HEK293T (cell line): ENCODE results near the gene ROPN1B.
"Not testable (repeated sequence)": the region's sequence is repeated elsewhere in the genome, so short reads cannot be mapped to it uniquely, and the experiment has no call there.

Experiments used
- CTCF ChIA-PET: fragments of 350-600 bp; formaldehyde crosslinking; extraction: SDS; loops from one replicate; lab custom pipeline; 2021; ENCODE audit warnings: antibody characterized with exemption, inconsistent platforms; lab: Yijun Ruan, JAX
- POLR2A ChIA-PET: fragments of 350-600 bp; formaldehyde crosslinking; extraction: SDS; loops from one replicate; lab custom pipeline; 2020; ENCODE audit warnings: antibody characterized with exemption, inconsistent platforms; lab: Yijun Ruan, JAX
- DNase-seq: peaks from one replicate; pipeline ENCODE4 v3.0.0; 2012; ENCODE audit warnings: mixed read lengths; ENCODE audit errors: extremely low spot score
- ARNT ChIP-seq: fragments of 450-650 bp; IDR thresholded peaks from 2 replicates; pipeline ENCODE4 v1.6.1; 2017; ENCODE audit warnings: mild to moderate bottlenecking
- BHLHE40 ChIP-seq: fragments of 450-650 bp; IDR thresholded peaks from 2 replicates; pipeline ENCODE4 v1.6.1; 2016; ENCODE audit warnings: mild to moderate bottlenecking, moderate library complexity, borderline replicate concordance
- CTBP1 ChIP-seq: fragments of 450-650 bp; IDR thresholded peaks from 2 replicates; pipeline ENCODE4 v1.6.1; 2016; ENCODE audit warnings: borderline replicate concordance
- ELF4 ChIP-seq: fragments of 450-650 bp; IDR thresholded peaks from 2 replicates; pipeline ENCODE4 v1.6.1; 2017; ENCODE audit warnings: antibody characterized with exemption
- FOXA1 ChIP-seq: fragments of 450-650 bp; IDR thresholded peaks from 2 replicates; pipeline ENCODE4 v1.6.1; 2016; ENCODE audit warnings: mild to moderate bottlenecking
- FOXK2 ChIP-seq: fragments of 450-650 bp; IDR thresholded peaks from 2 replicates; pipeline ENCODE4 v1.6.1; 2016; ENCODE audit warnings: mild to moderate bottlenecking
- FOXM1 ChIP-seq: fragments of 450-650 bp; IDR thresholded peaks from 2 replicates; pipeline ENCODE4 v1.6.1; 2017; ENCODE audit warnings: mild to moderate bottlenecking, borderline replicate concordance
- HDGF ChIP-seq: fragments of 450-650 bp; IDR thresholded peaks from 2 replicates; pipeline ENCODE4 v1.6.1; 2017; ENCODE audit warnings: antibody characterized with exemption, borderline replicate concordance
- L3MBTL2 ChIP-seq: fragments of 450-650 bp; conservative IDR thresholded peaks from 2 replicates; pipeline ENCODE4 v1.6.1; 2016; ENCODE audit warnings: mild to moderate bottlenecking
- LEF1 ChIP-seq: fragments of 450-650 bp; IDR thresholded peaks from 2 replicates; pipeline ENCODE4 v1.6.1; 2017; ENCODE audit warnings: mild to moderate bottlenecking, borderline replicate concordance
- NFRKB ChIP-seq: fragments of 450-650 bp; IDR thresholded peaks from 2 replicates; pipeline ENCODE4 v1.6.1; 2016; ENCODE audit warnings: mild to moderate bottlenecking, moderate library complexity
- PKNOX1 ChIP-seq: fragments of 450-650 bp; IDR thresholded peaks from 2 replicates; pipeline ENCODE4 v1.6.1; 2016
- SP1 ChIP-seq: fragments of 450-650 bp; IDR thresholded peaks from 2 replicates; pipeline ENCODE4 v1.6.1; 2017
- SUZ12 ChIP-seq: fragments of 450-650 bp; IDR thresholded peaks from 2 replicates; pipeline ENCODE4 v1.6.1; 2016; ENCODE audit warnings: mild to moderate bottlenecking
- TARDBP ChIP-seq: fragments of 450-650 bp; IDR thresholded peaks from 2 replicates; pipeline ENCODE4 v1.6.1; 2016
- ZNF384 ChIP-seq: fragments of 450-650 bp; IDR thresholded peaks from 2 replicates; pipeline ENCODE4 v1.6.1; 2016

ROPN1B gene

GRCh38 chr3:125936210-125936815 lies 32.7 kb upstream of the ROPN1B start:
- TF ChIP-seq L3MBTL2: peak; percentile 43; the same call in 1 of the 2 replicates
- peak; percentile 13 for DNase-seq
- ChIA-PET POLR2A (interaction anchor here (1.2 kb wide), 1 partner anchor 19 kb away, joined by 3 read pairs; no protein-coding TSS in a partner anchor), CTCF (interaction anchor here (0.6 kb wide), 1 partner anchor 12 kb away, joined by 3 read pairs; no protein-coding TSS in a partner anchor)

- CTCF ChIA-PET: interaction anchor here (0.6 kb wide), 1 partner anchor 12 kb away, joined by 3 read pairs; no protein-coding TSS in a partner anchor
- DNase-seq, POLR2A ChIA-PET: not testable (repeated sequence)
Measured at GRCh38 chr3:125936891-125937290, 32.1 kb upstream of the ROPN1B start.

- DNase-seq, POLR2A ChIA-PET, CTCF ChIA-PET: not testable (repeated sequence)
Measured at GRCh38 chr3:125947806-125948205, 21.2 kb upstream of the ROPN1B start.

GRCh38 chr3:125948901-125949300 lies 20.1 kb upstream of the ROPN1B start:
- DNase-seq, POLR2A ChIA-PET: not testable (repeated sequence)
- CTCF ChIA-PET: interaction anchor here (0.7 kb wide), 1 partner anchor 12 kb away, joined by 3 read pairs; no protein-coding TSS in a partner anchor

- CTCF ChIA-PET, DNase-seq, POLR2A ChIA-PET: not testable (repeated sequence)
Measured at GRCh38 chr3:125951176-125951575, 17.8 kb upstream of the ROPN1B start.

- POLR2A ChIA-PET, CTCF ChIA-PET, DNase-seq: not testable (repeated sequence)
Measured at GRCh38 chr3:125957020-125957419, 12.0 kb upstream of the ROPN1B start.

- CTCF ChIA-PET: no interaction called here
- TF ChIP-seq HDGF (no peak), TARDBP (no peak)
- POLR2A ChIA-PET: no interaction called here
- no peak for DNase-seq
Measured at GRCh38 chr3:125957674-125958510, 11.1 kb upstream of the ROPN1B start.

GRCh38 chr3:125958511-125959316 lies 10.3 kb upstream of the ROPN1B start:
- no peak for DNase-seq
- TF ChIP-seq ARNT (no peak), L3MBTL2 (no peak), HDGF (no peak)
- ChIA-PET CTCF (no interaction called here), POLR2A (no interaction called here)

- POLR2A ChIA-PET: no interaction called here
- TF ChIP-seq NFRKB (no peak), ELF4 (no peak), SUZ12 (no peak), FOXA1 (no peak), L3MBTL2 (no peak), BHLHE40 (no peak), CTBP1 (no peak), LEF1 (no peak), TARDBP (no peak), ARNT (no peak), FOXM1 (no peak), HDGF (no peak), ZNF384 (no peak), PKNOX1 (no peak), SP1 (no peak), FOXK2 (no peak)
- CTCF ChIA-PET: no interaction called here
- no peak for DNase-seq
Measured at GRCh38 chr3:125959317-125960065, 9.5 kb upstream of the ROPN1B start.
